Measurements from ENCODE around the gene MME.

Gene MME

GRCh38 chr3:155153242-155154186, 73.4 kb downstream of the MME start:
- no peak for DNase-seq

DNA sequence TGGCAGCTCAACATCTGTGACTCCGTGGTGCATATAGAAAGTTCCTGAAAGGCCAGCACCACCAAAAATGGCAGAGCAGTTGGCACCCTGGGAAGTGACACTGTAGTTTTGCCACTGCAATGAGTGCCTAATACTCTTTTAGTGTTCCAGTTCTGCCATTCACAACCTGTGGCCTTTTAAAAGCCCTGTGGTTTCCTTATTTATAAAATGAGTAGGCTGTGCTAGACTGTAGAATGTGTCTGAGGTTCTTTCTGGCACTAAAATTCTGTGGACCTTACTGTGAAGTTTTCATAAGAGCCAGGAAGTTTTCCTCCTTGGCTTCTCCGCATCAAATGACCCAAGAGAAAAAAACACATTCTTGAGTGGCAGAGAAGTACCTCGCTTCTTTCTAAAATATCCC, 74.1 kb downstream of the MME start:
- DNase-seq: no peak

DNA sequence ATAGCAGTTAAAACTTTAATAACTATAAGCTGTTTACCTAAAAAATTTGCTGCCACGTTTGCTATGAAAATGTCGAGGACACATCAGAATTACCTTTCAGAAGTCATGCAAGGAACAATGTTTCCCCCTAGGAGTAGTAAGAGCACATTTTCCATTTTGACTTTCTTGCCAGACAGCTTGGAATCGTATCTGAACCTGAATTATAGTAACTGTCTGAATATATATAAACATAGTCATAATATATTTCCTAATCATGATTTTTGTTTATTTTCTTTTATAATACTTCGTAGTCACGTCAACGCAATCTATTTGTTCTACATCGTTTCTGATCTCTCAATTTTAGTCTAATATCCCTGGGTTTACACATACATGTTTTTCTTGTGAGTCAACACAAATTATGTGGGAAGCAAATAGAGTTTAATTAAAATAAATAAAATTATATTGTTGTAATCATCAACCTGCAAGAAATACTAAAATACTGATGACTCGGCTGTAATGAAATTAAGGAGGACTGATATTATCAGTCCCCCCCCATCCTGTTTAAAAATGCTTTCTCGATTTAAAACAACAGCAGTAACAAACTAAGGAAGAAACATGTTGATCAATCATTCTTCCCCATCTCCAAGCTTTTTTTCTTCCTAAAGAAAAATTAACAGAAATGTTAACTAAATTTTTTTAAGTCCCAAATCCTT, 78.4 kb downstream of the MME start:
- DNase-seq: no peak

- no peak for DNase-seq
These were observed 79.2 kb downstream of the MME start for GRCh38 chr3:155159301-155159700.

DNA sequence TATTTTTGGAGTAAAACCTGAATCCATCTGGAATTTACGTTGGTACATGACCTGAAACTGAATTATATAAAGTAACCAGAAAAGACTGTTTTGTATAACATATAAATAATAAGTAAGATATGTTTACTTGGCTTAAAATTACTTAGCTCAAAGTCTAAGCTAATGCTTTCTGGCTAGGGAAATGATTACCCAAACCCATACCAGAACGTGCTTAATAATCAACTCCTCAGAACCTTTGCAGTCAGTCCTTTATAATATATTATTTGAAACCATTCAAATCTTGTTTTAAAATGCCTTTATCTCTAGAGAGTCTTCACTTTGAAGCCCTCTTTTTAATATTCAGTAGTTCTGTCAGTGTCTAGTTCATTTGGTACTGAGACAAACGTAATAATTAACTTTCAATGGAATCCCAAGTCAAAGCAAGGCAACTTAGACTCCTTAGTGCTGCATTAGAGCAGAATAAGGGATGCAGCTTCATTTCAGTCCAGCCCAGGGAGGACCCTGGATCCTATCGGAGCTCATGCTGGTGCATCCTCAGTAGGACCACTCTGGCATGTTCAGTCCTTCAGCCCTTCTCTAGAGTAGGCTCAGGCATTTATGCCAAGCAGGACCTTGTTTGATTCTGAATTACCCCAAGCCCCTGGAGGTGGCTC, 81.6 kb downstream of the MME start:
- DNase-seq: no peak

- DNase-seq: no peak
These were observed 84.2 kb downstream of the MME start for GRCh38 chr3:155164306-155164705.

- no peak for DNase-seq
These were observed 86.3 kb downstream of the MME start for GRCh38 chr3:155166441-155166840.

GRCh38 chr3:155169197-155169596, 89.1 kb downstream of the MME start:
- DNase-seq: no peak

GRCh38 chr3:155173771-155174170, 93.7 kb downstream of the MME start:
- DNase-seq: no peak

GRCh38 chr3:155178810-155179436, 98.8 kb downstream of the MME start:
- DNase-seq: no peak

- DNase-seq: no peak
These were observed 99.3 kb downstream of the MME start for GRCh38 chr3:155179437-155179827.

DNA sequence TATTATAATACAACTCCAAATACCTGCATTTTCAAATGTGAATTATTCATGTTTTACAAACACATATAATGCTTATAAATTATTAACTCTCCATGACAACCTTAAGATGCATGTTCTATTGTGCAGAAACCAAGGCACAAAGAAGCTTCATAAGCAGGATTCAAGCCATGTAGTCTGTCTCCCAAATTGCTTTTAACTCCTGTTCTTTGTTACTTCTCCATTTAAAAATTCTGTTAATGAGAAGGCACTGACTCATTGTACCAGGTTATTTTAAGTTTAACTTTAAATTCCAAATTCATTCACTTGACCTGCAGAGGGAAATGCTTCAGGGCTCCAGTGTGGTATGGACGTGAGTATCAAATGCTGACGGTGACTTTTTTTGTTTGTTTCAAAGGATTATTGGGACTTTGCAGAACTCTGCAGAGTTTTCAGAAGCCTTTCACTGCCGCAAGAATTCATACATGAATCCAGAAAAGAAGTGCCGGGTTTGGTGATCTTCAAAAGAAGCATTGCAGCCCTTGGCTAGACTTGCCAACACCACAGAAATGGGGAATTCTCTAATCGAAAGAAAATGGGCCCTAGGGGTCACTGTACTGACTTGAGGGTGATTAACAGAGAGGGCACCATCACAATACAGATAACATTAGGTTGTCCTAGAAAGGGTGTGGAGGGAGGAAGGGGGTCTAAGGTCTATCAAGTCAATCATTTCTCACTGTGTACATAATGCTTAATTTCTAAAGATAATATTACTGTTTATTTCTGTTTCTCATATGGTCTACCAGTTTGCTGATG, 100.0 kb downstream of the MME start:
- no peak for DNase-seq

DNA sequence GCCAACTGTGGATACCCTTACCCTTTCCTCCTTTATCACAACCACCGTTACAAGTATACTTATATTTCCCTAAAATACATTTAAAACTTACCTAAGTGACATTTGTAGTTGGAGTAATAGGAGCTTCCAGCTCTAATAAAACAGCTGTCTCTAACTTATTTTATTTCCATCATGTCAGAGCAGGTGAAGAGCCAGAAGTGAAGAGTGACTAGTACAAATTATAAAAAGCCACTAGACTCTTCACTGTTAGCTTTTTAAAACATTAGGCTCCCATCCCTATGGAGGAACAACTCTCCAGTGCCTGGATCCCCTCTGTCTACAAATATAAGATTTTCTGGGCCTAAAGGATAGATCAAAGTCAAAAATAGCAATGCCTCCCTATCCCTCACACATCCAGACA, 102.3 kb downstream of the MME start:
- no peak for DNase-seq

DNA sequence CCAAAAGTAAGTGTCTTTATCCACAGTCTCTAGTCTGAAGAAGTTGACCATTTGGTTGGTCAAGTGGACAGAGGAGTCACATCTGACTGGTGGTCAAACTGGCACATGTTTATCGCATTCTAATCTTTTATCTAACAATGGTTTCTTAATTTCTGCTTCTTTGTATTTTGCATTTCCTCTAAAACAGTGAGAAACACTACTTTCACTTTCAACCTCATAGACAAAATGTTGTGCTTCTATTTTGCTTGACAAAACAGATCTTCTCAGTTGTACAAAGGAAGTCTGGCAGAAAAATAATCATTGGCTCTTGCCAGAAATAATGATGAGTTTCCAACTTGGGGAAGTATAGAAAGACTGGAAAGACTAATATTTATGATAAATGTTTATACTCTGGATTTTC, 103.9 kb downstream of the MME start:
- DNase-seq: no peak

DNA sequence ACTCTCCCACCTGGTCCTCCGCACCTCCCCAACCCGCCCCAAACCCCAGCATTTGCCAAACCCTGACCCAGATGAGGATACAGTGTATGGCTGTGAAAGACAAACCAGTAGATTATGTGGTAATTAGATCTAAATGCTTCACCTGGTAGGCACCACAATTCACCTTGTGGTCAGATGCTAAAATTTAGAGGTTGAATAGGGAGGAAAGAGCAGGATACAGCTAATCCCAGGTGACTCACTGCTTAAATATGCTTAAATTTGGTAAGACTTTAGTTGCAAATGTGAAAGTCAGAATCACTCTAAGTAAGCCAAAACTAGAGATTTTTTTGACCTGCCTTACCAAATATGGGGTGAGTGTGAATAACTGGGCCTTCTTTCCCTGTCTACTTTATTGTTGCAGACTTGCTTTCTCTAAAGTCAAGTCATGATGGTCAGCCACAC, 105.5 kb downstream of the MME start:
- no peak for DNase-seq

DNA sequence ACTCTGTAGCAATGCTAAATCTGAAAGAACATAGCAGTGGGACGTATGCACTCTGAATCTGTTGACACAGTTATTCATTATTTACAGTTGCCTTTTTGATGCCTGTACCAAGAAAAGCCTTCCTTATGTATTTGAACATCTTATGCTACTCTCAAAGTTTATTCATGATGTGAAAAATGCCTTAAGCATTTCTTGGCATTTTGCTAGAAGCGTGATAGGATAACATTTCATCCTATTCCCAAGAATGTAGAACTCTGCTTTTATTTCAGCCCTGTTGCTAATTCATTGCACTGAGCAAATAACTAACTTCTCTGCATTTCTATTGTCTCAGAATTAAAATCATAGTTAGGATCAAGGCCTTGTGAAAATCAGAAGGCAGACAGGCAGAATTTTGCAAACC, 107.9 kb downstream of the MME start:
- DNase-seq: no peak

DNA sequence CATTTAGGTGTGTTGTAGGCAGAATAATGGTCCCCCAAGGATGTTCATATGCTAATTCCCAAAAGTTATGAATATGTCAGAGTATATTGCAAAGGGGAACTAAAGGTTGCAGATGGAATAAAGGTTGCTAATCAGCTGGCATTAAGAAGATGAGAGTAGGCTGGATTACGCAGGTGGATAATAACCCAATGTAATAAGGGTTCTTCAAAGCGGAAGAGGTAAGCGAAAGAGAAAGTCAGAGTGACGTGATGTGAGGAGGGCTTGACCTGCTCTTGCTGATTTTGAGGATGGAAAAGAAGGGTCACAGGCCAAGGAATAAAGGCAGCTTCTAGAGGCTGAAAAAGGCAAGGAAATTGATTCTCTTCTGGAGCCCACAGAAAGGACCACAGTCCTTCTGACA, 109.4 kb downstream of the MME start:
- no peak for DNase-seq

- DNase-seq: no peak
These were observed 110.6 kb downstream of the MME start for GRCh38 chr3:155190691-155191090.

- DNase-seq: no peak
These were observed 113.0 kb downstream of the MME start for GRCh38 chr3:155192957-155193746.

- DNase-seq: no peak
These were observed 113.7 kb downstream of the MME start for GRCh38 chr3:155193868-155194267.

All from NCI-H187 (cell line).